ENCODE results near the gene TOP1. TPM values are rescaled to one million over a fixed set of nuclear protein-coding genes. Genes with fewer than 3 reads are reported as not detected.

The TOP1 gene
- total RNA-seq, 2 donors from 2014 or later: 78.8 to 82.5 TPM

DNA sequence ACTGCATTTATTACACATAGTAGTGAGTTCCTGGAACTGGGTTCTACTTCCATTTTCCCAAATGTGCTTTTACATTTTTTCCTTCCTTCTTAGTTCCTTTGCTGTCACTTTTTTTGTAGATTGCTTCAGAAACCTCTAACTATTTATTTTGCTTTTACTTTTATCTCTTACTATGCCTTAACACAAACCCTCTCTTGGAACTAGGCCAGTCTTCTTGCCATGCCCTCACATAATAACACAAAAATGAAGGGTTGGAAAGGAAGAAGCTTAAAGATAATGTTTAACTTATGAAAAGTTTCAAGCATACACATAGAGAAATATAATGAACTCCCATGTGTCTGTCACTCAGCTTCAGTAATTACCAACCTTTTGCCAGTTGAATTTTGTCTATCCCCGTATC lies 27.1 kb downstream of the TOP1 start:
- H3K27me3 Mint-ChIP-seq (ENCODE audit: insufficient read depth): peaks cover 33% of the 10 kb centered on the region
- Histone ChIP-seq H3K9me3 (ENCODE audit: control insufficient read depth, low read length) (no peaks in the 10 kb centered on the region), H3K4me1 (ENCODE audit: control insufficient read depth, insufficient read depth, low read length) (peaks cover 6% of the 10 kb centered on the region), H3K36me3 (ENCODE audit: control insufficient read depth, insufficient read depth, low read length) (peaks cover 17% of the 10 kb centered on the region), H3K27me3 (ENCODE audit: control insufficient read depth, insufficient read depth, low read length, poor library complexity, severe bottlenecking) (peaks cover 14% of the 10 kb centered on the region), H3K27ac (ENCODE audit: low read depth, low read length) (no peak overlapping the region), H3K4me3 (ENCODE audit: low read length) (no peak overlapping the region), H3K9ac (ENCODE audit: extremely low read depth, low read length, poor library complexity, severe bottlenecking) (no peak overlapping the region)
- no peak overlapping the region for H3K27ac Mint-ChIP-seq
- TF ChIP-seq, protein P1, sequence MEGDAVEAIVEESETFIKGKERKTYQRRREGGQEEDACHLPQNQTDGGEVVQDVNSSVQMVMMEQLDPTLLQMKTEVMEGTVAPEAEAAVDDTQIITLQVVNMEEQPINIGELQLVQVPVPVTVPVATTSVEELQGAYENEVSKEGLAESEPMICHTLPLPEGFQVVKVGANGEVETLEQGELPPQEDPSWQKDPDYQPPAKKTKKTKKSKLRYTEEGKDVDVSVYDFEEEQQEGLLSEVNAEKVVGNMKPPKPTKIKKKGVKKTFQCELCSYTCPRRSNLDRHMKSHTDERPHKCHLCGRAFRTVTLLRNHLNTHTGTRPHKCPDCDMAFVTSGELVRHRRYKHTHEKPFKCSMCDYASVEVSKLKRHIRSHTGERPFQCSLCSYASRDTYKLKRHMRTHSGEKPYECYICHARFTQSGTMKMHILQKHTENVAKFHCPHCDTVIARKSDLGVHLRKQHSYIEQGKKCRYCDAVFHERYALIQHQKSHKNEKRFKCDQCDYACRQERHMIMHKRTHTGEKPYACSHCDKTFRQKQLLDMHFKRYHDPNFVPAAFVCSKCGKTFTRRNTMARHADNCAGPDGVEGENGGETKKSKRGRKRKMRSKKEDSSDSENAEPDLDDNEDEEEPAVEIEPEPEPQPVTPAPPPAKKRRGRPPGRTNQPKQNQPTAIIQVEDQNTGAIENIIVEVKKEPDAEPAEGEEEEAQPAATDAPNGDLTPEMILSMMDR (conservative IDR thresholded peaks at IDR 0.05): no peak
- peaks cover 3% of the 10 kb centered on the region for H3K9me3 Mint-ChIP-seq
- peaks cover 37% of the 10 kb centered on the region for H3K4me1 Mint-ChIP-seq
- no peak for DNase-seq
- WGBS, 2 experiments (ENCODE audit: insufficient coverage in 1 of 2, insufficient read length in 1 of 2): 91 to 100% methylated on average over 1 of the region's 1 CpG
- no peak overlapping the region for H3K4me3 Mint-ChIP-seq
- peaks cover 15% of the 10 kb centered on the region for H3K36me3 Mint-ChIP-seq (ENCODE audit: low read depth)

DNA sequence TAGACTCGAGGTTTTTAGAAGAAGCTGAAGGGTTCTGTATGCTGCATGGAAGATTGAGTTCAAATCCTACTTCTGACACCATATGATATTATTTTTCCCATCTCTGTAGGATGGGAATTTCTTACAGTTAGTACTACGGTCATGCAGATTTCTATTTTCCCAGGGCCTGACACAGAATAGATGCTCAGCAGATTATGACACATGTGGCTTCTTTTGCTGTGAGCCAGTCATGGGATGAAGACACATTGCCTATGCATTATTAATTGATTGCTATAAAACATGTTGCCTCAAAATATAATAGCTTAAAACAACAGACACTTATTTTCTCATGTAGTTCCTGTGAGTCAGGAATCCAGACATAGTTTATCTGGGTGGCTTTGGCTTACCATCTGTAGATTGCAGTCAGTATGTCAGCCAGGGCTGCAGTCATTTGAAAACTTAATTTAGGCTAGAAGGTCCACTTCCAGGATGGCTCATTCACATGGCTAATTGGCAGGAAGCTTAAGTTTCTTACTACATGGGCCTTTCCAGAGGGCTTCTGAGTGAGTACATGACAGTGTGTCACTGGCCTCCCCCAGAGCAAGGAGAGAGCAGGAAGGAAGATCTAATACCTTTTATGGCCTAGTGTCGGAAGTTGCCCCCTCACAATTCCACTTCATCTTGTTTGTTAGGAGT lies 29.5 kb downstream of the TOP1 start:
- no peak overlapping the region for H3K9ac ChIP-seq (ENCODE audit: extremely low read depth, low read length, poor library complexity, severe bottlenecking)
- no peak overlapping the region for H3K27ac ChIP-seq (ENCODE audit: low read depth, low read length)
- H3K4me3 ChIP-seq (ENCODE audit: low read length): no peak overlapping the region

DNA sequence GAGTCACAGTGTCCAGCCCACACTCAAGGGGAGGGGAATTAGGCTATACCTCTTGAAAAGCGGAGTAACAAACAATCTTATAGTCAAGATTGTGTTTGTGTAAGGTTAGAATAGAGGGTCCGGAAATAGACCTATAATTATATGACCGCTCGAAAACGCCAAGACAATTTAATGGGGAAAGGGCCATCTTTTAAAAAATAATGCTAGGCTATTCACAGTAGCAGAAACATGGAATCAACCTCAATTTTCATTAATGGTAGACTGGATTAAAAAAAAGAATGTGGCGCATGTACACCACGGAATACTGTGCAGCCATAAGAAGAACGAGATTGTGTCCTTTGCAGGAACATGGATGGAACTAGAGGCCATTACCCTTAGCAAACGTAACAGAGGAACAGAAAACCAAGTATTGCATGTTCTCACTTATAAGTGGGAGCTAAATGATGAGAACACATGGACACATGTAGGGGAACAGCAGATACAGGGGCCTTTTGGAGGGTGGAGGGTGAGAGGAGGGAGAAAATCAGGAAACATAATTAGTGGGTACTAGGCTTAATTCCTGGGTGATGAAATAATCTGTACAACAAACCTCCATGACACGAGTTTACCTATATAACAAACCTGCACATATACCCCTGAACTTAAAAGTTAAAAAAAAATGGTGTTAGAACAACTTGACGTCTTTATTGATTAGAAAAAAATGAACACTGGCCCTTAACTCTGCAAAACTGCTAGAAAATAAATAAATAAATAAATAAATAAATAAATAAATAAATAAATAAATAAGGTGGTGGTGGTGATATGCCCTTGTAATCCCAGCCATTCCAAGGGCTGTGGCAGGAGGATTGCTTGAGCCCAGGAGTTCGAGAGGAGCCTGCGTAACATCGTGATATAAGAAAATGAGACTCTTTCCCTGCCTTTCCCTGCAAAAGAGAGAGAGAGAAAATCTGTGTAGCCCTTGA lies 30.3 kb downstream of the TOP1 start:
- peaks cover 15% of the 10 kb centered on the region for H3K4me1 Mint-ChIP-seq
- DNase-seq: no peak
- 94 to 98% methylated on average over 11 to 13 of the region's 14 CpGs for WGBS, 2 experiments (ENCODE audit: insufficient coverage in 1 of 2, insufficient read length in 1 of 2)

More for the DNA sequence above, 29.5 kb downstream of the TOP1 start:
- H3K4me3 Mint-ChIP-seq: no peak overlapping the region
- H3K4me1 Mint-ChIP-seq: peaks cover 17% of the 10 kb centered on the region
- peaks cover 41% of the 10 kb centered on the region for H3K36me3 ChIP-seq (ENCODE audit: control insufficient read depth, insufficient read depth, low read length)
- peaks cover 14% of the 10 kb centered on the region for H3K27me3 ChIP-seq (ENCODE audit: control insufficient read depth, insufficient read depth, low read length, poor library complexity, severe bottlenecking)
- WGBS, 2 experiments (ENCODE audit: insufficient coverage in 1 of 2, insufficient read length in 1 of 2): 89 to 100% methylated on average over 2 to 3 of the region's 3 CpGs
- H3K4me1 ChIP-seq (ENCODE audit: control insufficient read depth, insufficient read depth, low read length): peaks cover 3% of the 10 kb centered on the region
- peaks cover 23% of the 10 kb centered on the region for H3K27me3 Mint-ChIP-seq (ENCODE audit: insufficient read depth)
- DNase-seq: no peak
- H3K36me3 Mint-ChIP-seq (ENCODE audit: low read depth): peaks cover 28% of the 10 kb centered on the region
- TF ChIP-seq, protein P1 (conservative IDR thresholded peaks at IDR 0.05): no peak
- no peak overlapping the region for H3K27ac Mint-ChIP-seq
- no peaks in the 10 kb centered on the region for H3K9me3 ChIP-seq (ENCODE audit: control insufficient read depth, low read length)
- peaks cover 3% of the 10 kb centered on the region for H3K9me3 Mint-ChIP-seq

More for the DNA sequence above, 30.3 kb downstream of the TOP1 start:
- no peak overlapping the region for H3K4me3 ChIP-seq (ENCODE audit: low read length)
- H3K36me3 ChIP-seq (ENCODE audit: control insufficient read depth, insufficient read depth, low read length): peaks cover 49% of the 10 kb centered on the region
- Mint-ChIP-seq H3K9me3 (peaks cover 3% of the 10 kb centered on the region), H3K36me3 (ENCODE audit: low read depth) (peaks cover 35% of the 10 kb centered on the region), H3K4me3 (no peak overlapping the region), H3K27ac (peak overlapping the region; percentile 52), H3K27me3 (ENCODE audit: insufficient read depth) (peaks cover 17% of the 10 kb centered on the region)
- peaks cover 3% of the 10 kb centered on the region for H3K4me1 ChIP-seq (ENCODE audit: control insufficient read depth, insufficient read depth, low read length)
- H3K9me3 ChIP-seq (ENCODE audit: control insufficient read depth, low read length): no peaks in the 10 kb centered on the region
- no peak overlapping the region for H3K9ac ChIP-seq (ENCODE audit: extremely low read depth, low read length, poor library complexity, severe bottlenecking)
- no peak overlapping the region for H3K27ac ChIP-seq (ENCODE audit: low read depth, low read length)
- TF ChIP-seq, protein P1 (conservative IDR thresholded peaks at IDR 0.05): no peak
- H3K27me3 ChIP-seq (ENCODE audit: control insufficient read depth, insufficient read depth, low read length, poor library complexity, severe bottlenecking): peaks cover 14% of the 10 kb centered on the region
